Endothelial cell of umbilical vein (primary cell): Measurements from ENCODE around the gene AP4M1. TPM values are rescaled to one million over a fixed set of nuclear protein-coding genes. Genes with fewer than 3 reads are reported as not detected.

Experiments used
- BruUV-seq: library from RNA; stranded (reverse); fragments of 400-500 nt; replicated peaks from 2 replicates; lab custom pipeline; 2021; lab: Mats Ljungman, UMichigan
- CTCF ChIA-PET: fragments of 300-600, 350-600 bp; sonication (Branson Sonifier 250); formaldehyde crosslinking; loops from one replicate; lab custom pipeline; 2021; ENCODE audit warnings: antibody characterized with exemption, inconsistent platforms; lab: Charles Lee
- POLR2A ChIA-PET: fragments of 300-600, 350-600 bp; sonication (Branson Sonifier 250); formaldehyde crosslinking; loops from one replicate; lab custom pipeline; 2021; ENCODE audit warnings: antibody characterized with exemption, inconsistent platforms; lab: Charles Lee
- DNase-seq: peaks from one replicate; pipeline ENCODE4 v3.0.0-alpha.2; 2011; ENCODE audit warnings: low read depth, low spot score
- FAIRE-seq: peaks from 2 replicates; lab custom pipeline; 2011; peaks lifted over from hg19 to GRCh38; lab: Jason Lieb, UNC
- H2AFZ ChIP-seq: 2 replicates; pipeline ENCODE4 v1.6.0; 2012; ENCODE audit warnings: low read depth, low read length, control low read depth, inconsistent platforms
- H3K27ac ChIP-seq: 2 replicates; pipeline ENCODE4 v1.5.1; 2011; ENCODE audit warnings: low read depth, mild to moderate bottlenecking, control low read depth, low read length, moderate library complexity; ENCODE audit not compliant: insufficient read depth
- H3K27me3 ChIP-seq, 2 experiments: 2 replicates each; pipeline versions ENCODE4 v1.6.0 to v1.6.1; 2011; ENCODE audit warnings: low read length in 2 of 2, mixed read lengths in 1 of 2; ENCODE audit not compliant: control insufficient read depth in 2 of 2, insufficient read depth in 2 of 2
- H3K36me3 ChIP-seq, 2 experiments: 2 replicates in 1 of 2; 3 replicates in 1 of 2; pipeline ENCODE4 v1.5.1; 2011; ENCODE audit warnings: low read length in 2 of 2, mild to moderate bottlenecking in 1 of 2, moderate library complexity in 1 of 2; ENCODE audit not compliant: control insufficient read depth in 2 of 2, insufficient read depth in 2 of 2; ENCODE audit errors: extremely low read depth in 1 of 2
- H3K4me1 ChIP-seq: 3 replicates; pipeline ENCODE4 v1.5.1; 2011; ENCODE audit warnings: mild to moderate bottlenecking, low read length; ENCODE audit not compliant: control insufficient read depth, insufficient read depth; ENCODE audit errors: extremely low read depth
- H3K4me2 ChIP-seq: 2 replicates; pipeline ENCODE4 v1.6.1; 2011; ENCODE audit warnings: low read length, control low read depth, mixed read lengths; ENCODE audit not compliant: insufficient read depth
- H3K4me3 ChIP-seq, 3 experiments: fragments of 200-600 bp in 1 of 3; sonication (generic), shearing (Covaris generic) in 1 of 3; replicated peaks in 1 of 3; 2 replicates each; pipeline ENCODE4 v1.5.1; 2011 to 2016; ENCODE audit warnings: control low read depth in 3 of 3, low read length in 3 of 3, mild to moderate bottlenecking in 2 of 3, inconsistent platforms in 1 of 3, low read depth in 1 of 3, moderate library complexity in 1 of 3; ENCODE audit not compliant: insufficient read depth in 1 of 3
- H3K79me2 ChIP-seq: 2 replicates; pipeline ENCODE4 v1.6.0; 2012; ENCODE audit warnings: low read length, inconsistent platforms; ENCODE audit not compliant: control insufficient read depth, insufficient read depth
- H3K9ac ChIP-seq: replicated peaks from 2 replicates; pipeline ENCODE3; 2011; ENCODE audit warnings: low read length, control low read depth; ENCODE audit not compliant: insufficient read depth; ENCODE audit errors: extremely low read depth
- H3K9me1 ChIP-seq: replicated peaks from 3 replicates; pipeline ENCODE4 v1.6.0; 2011; ENCODE audit warnings: mild to moderate bottlenecking, low read length; ENCODE audit not compliant: control insufficient read depth, insufficient read depth; ENCODE audit errors: extremely low read depth
- H3K9me3 ChIP-seq: replicated peaks from 2 replicates; pipeline ENCODE4 v1.5.1; 2012; ENCODE audit warnings: low read length, inconsistent platforms; ENCODE audit not compliant: control insufficient read depth, insufficient read depth
- H4K20me1 ChIP-seq: replicated peaks from 2 replicates; pipeline ENCODE3; 2011; ENCODE audit warnings: mild to moderate bottlenecking, low read length; ENCODE audit not compliant: control insufficient read depth, insufficient read depth; ENCODE audit errors: extremely low read depth
- EZH2 ChIP-seq: IDR thresholded peaks from 2 replicates; pipeline ENCODE4 v1.6.1; 2012; ENCODE audit warnings: borderline replicate concordance, low read depth, mild to moderate bottlenecking, moderate library complexity, low read length, inconsistent platforms; ENCODE audit not compliant: severe bottlenecking
- FOS ChIP-seq: IDR thresholded peaks from 2 replicates; pipeline ENCODE4 v1.6.1; 2011; ENCODE audit warnings: mild to moderate bottlenecking, low read length, moderate library complexity, borderline replicate concordance; ENCODE audit not compliant: insufficient read depth
- JUN ChIP-seq: IDR thresholded peaks from 2 replicates; pipeline ENCODE4 v1.6.1; 2011; ENCODE audit warnings: borderline replicate concordance, low read depth; ENCODE audit not compliant: insufficient read length, insufficient read depth
- MYC ChIP-seq: IDR thresholded peaks from one replicate; pipeline ENCODE4 v1.6.1; 2011; ENCODE audit warnings: mild to moderate bottlenecking, low read depth, low read length
- POLR2AphosphoS5 ChIP-seq: IDR thresholded peaks from 2 replicates; pipeline ENCODE4 v1.6.1; 2012; ENCODE audit warnings: low read depth, mild to moderate bottlenecking, control low read depth, low read length, moderate library complexity; ENCODE audit not compliant: insufficient read depth
- dilution Hi-C: fragments of 300-500 bp; cut with MboI; formaldehyde crosslinking; loops from one replicate; pipeline ENCODE4 v1.15.0; 2019; ENCODE audit warnings: low sequenced_read_pairs; ENCODE audit not compliant: extremely low pct_ligation_motif_present
- intact Hi-C: fragments of 100-400 bp; cut with micrococcal nuclease; formaldehyde crosslinking; loops from one replicate; pipeline ENCODE4 v1.10.0; 2022
- polyA plus RNA-seq, 4 experiments: library from polyadenylated mRNA; depleted of rRNA in 3 of 4; stranded (reverse) in 3 of 4; unstranded in 1 of 4; fragments of >200 nt; gene quantifications; 2 replicates each; pipeline versions ENCODE4 v1.2.1 to v1.2.3, GENCODE V29; 2011 to 2012; ENCODE audit warnings: missing spikeins in 1 of 4
- total RNA-seq: library from RNA; stranded (reverse); gene quantifications from 2 replicates; pipeline ENCODE4 v1.2.3, GENCODE V29; 2021
- TF ChIP-seq, protein P1 (sequence below): IDR thresholded peaks from 2 replicates; pipeline ENCODE4 v1.6.1; 2011; ENCODE audit not compliant: insufficient read depth, insufficient read length

AP4M1 gene
- total and polyA plus RNA-seq, 2 donors (not counting 3 experiments of a cell fraction or from before 2014, with no cell fraction given) = 20.5 to 27.4 TPM

DNA sequence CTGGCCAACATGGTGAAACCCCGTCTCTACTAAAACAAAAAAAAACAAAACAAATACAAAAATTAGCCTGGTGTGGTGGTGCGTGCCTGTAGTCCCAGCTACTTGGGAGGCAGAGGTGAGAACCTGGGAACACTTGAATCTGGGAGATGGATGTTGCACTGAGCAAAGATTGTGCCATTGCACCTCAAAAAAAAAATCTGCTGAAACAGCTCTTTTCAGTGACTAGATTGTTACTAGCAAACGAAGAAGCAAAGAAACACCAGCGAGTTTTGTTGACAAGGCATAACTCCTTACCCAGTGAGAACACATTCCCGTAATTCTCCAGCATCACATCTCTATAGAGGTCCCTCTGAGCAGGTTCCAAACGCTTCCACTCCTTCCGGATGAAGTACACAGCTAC is 26.6 kb upstream of the AP4M1 start:
- no peak overlapping the region for H3K9ac ChIP-seq
- H3K9me1 ChIP-seq = no peaks in the 10 kb centered on the region
- H3K4me3 ChIP-seq = no peak overlapping the region
- peaks cover 26% of the 10 kb centered on the region for H3K79me2 ChIP-seq
- no peak for FAIRE-seq
- no peak overlapping the region for H3K27ac ChIP-seq
- CTCF ChIA-PET = interaction anchor here (1.6 to 2.4 kb wide), 2 partner anchors 11 to 81 kb away, joined by 4 to 8 read pairs; no protein-coding TSS in a partner anchor
- BruUV-seq = no TSS peak
- peaks cover under 1% of the 10 kb centered on the region for H3K4me1 ChIP-seq
- intact Hi-C loops (no loop called here), dilution Hi-C loops (no loop called here)
- H3K36me3 ChIP-seq = peaks cover 47 to 66% of the 10 kb centered on the region in 2 experiments
- POLR2A ChIA-PET = no interaction called here
- no peaks in the 10 kb centered on the region for H3K27me3 ChIP-seq
- H3K4me2 ChIP-seq = no peak overlapping the region
- no peaks in the 10 kb centered on the region for H4K20me1 ChIP-seq
- H2AFZ ChIP-seq = no peak overlapping the region
- H3K9me3 ChIP-seq = peaks cover 26% of the 10 kb centered on the region
- TF ChIP-seq MYC (no peak), POLR2AphosphoS5 (no peak), JUN (no peak), EZH2 (no peak), FOS (no peak)
- TF ChIP-seq, protein P1, sequence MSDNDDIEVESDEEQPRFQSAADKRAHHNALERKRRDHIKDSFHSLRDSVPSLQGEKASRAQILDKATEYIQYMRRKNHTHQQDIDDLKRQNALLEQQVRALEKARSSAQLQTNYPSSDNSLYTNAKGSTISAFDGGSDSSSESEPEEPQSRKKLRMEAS = no peak
- no peak for DNase-seq

DNA sequence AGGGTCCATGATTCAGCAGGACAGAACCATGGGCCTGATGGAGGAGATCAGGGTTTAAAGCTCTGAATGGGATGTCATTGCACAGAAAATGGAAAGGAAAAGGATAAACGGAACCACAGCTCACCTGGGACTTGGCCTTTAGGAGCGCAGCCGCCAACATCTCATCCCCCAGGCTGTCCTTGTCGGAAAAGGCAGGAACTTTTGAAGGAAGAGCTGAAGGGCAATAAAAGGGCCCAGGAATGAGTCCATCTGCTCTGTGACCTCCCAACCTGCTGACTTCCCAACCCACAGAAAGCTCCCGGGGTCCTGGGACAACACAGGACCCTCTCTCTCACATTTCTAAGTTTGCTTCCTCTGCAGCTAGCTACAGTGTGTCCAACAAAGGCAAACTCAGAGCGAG is 26.0 kb upstream of the AP4M1 start:
- Histone ChIP-seq H3K36me3 (peaks cover 47 to 62% of the 10 kb centered on the region in 2 experiments), H2AFZ (no peak overlapping the region), H3K9me1 (no peaks in the 10 kb centered on the region), H3K27me3 (no peaks in the 10 kb centered on the region), H3K4me2 (no peak overlapping the region), H3K4me3 (no peak overlapping the region), H3K4me1 (peaks cover 5% of the 10 kb centered on the region), H4K20me1 (no peaks in the 10 kb centered on the region), H3K79me2 (peaks cover 31% of the 10 kb centered on the region), H3K9ac (no peak overlapping the region), H3K27ac (no peak overlapping the region), H3K9me3 (peaks cover 22% of the 10 kb centered on the region)
- ChIA-PET CTCF (interaction anchor here (1.6 to 2.4 kb wide), 2 partner anchors 12 to 82 kb away, joined by 4 to 8 read pairs; no protein-coding TSS in a partner anchor), POLR2A (no interaction called here)
- BruUV-seq = no TSS peak
- DNase-seq (no peak), FAIRE-seq (no peak)
- intact Hi-C loops (no loop called here), dilution Hi-C loops (no loop called here)
- no peak for TF ChIP-seq EZH2
- TF ChIP-seq POLR2AphosphoS5 = no peak
